K562 (cell line): Measurements from ENCODE around the gene SFXN2.

Experiments used
- HNRNPL ChIP-seq: fragments of 200-400 bp; formaldehyde crosslinking; IDR thresholded peaks from 2 replicates; pipeline ENCODE4 v1.6.1; 2017; ENCODE audit warnings: low read depth, mild to moderate bottlenecking, low read length
- MTA1 ChIP-seq: fragments of 450-650 bp; IDR thresholded peaks from 2 replicates; pipeline ENCODE4 v1.6.1; 2017; ENCODE audit warnings: borderline replicate concordance
- SMARCA4 ChIP-seq: fragments of 450-650 bp; IDR thresholded peaks from 2 replicates; pipeline ENCODE4 v1.6.1; 2016
- USF2 ChIP-seq: sonication (generic); formaldehyde crosslinking; IDR thresholded peaks from 2 replicates; pipeline ENCODE4 v1.5.0; 2020; ENCODE audit warnings: missing genetic modification reagents
- ZNF184 ChIP-seq: sonication (generic); formaldehyde crosslinking; IDR thresholded peaks from 2 replicates; pipeline ENCODE4 v1.5.0; 2020; ENCODE audit warnings: missing genetic modification reagents
- ZNF695 ChIP-seq: fragments of 450-650 bp; formaldehyde crosslinking; IDR thresholded peaks from 2 replicates; pipeline ENCODE4 v1.4.0; 2020; ENCODE audit warnings: mild to moderate bottlenecking, moderate library complexity

GRCh38 chr10:102669206-102670064 lies 45.0 kb upstream of the SFXN2 start:
- TF ChIP-seq USF2 (CRISPR knock-in tag) (no peak), ZNF184 (CRISPR knock-in tag) (no peak), MTA1 (no peak), ZNF695 (CRISPR knock-in tag) (no peak), HNRNPL (no peak), SMARCA4 (no peak)
